HCT116 (cell line): Measurements from ENCODE around the gene ZBTB3. TPM values are rescaled to one million over a fixed set of nuclear protein-coding genes. Genes with fewer than 3 reads are reported as not detected.

Source experiments
- ATAC-seq: fragments of 200-7000 bp; cut with Tn5 transposase; 2 replicates; pipeline ENCODE4 v1.9.1; 2020; ENCODE audit warnings: mild to moderate bottlenecking, moderate library complexity
- BruUV-seq: library from RNA; stranded (reverse); fragments of 400-500 nt; replicated peaks from 2 replicates; lab custom pipeline; 2021; lab: Mats Ljungman, UMichigan
- CTCF ChIA-PET: fragments of 300-600 bp; sonication (Branson Sonifier 250); formaldehyde crosslinking; loops from one replicate; lab custom pipeline; 2021; ENCODE audit warnings: antibody characterized with exemption; lab: Charles Lee
- POLR2A ChIA-PET: fragments of 300-600, 350-600 bp; sonication (Branson Sonifier 250); formaldehyde crosslinking; loops from one replicate; lab custom pipeline; 2021; ENCODE audit warnings: antibody characterized with exemption; lab: Charles Lee
- RAD21 ChIA-PET, 2 experiments: fragments of 300-600 bp; sonication (Branson Sonifier 250); formaldehyde crosslinking; loops; one replicate each; lab custom pipeline; 2023; ENCODE audit warnings: low total read pairs in 2 of 2; ENCODE audit not compliant: uncharacterized antibody in 2 of 2, unreplicated experiment in 2 of 2, low non-redundant PET in 1 of 2; lab: Charles Lee
- DNase-seq: peaks from one replicate; pipeline ENCODE4 v3.0.0-alpha.2; 2010; ENCODE audit warnings: low read depth, low spot score
- H2AFZ ChIP-seq: fragments of 200-600 bp; shearing (Covaris generic), sonication (generic); 2 replicates; pipeline ENCODE4 v1.6.1; 2017; ENCODE audit warnings: low read depth, mixed run types, mixed read lengths, antibody characterized with exemption, low read length; ENCODE audit not compliant: poor library complexity, severe bottlenecking
- H3K27ac ChIP-seq: 2 replicates; pipeline ENCODE4 v1.5.1; 2012; ENCODE audit warnings: low read depth, low read length
- H3K27me3 ChIP-seq: fragments of 200-600 bp; sonication (generic); 2 replicates; pipeline ENCODE4 v1.6.1; 2016; ENCODE audit warnings: mixed run types, low read length, mixed read lengths; ENCODE audit not compliant: insufficient read depth
- H3K36me3 ChIP-seq, 2 experiments: fragments of 200-500 bp in 1 of 2; fragments of 200-600 bp in 1 of 2; sonication (Bioruptor generic) in 1 of 2; sonication (generic) in 1 of 2; 2 replicates each; pipeline versions ENCODE4 v1.5.1 to v1.6.1; 2014 to 2016; ENCODE audit warnings: low read length in 2 of 2, inconsistent platforms in 1 of 2, mixed read lengths in 1 of 2, mixed run types in 1 of 2; ENCODE audit not compliant: insufficient read depth in 2 of 2, control insufficient read depth in 1 of 2
- H3K4me1 ChIP-seq, 2 experiments: fragments of 200-600 bp in 1 of 2; sonication (generic) in 1 of 2; 2 replicates each; pipeline versions ENCODE4 v1.5.1 to v1.6.1; 2012 to 2017; ENCODE audit warnings: low read length in 2 of 2, inconsistent platforms in 1 of 2, mild to moderate bottlenecking in 1 of 2, mixed read lengths in 1 of 2, mixed run types in 1 of 2, moderate library complexity in 1 of 2; ENCODE audit not compliant: insufficient read depth in 2 of 2, control insufficient read depth in 1 of 2
- H3K4me2 ChIP-seq: fragments of 200-600 bp; sonication (generic); 2 replicates; pipeline ENCODE4 v1.6.1; 2017; ENCODE audit warnings: mixed run types, low read length, mixed read lengths
- H3K4me3 ChIP-seq, 2 experiments: fragments of 200-600 bp in 1 of 2; sonication (generic) in 1 of 2; replicated peaks in 1 of 2; 2 replicates each; pipeline ENCODE4 v1.5.1; 2011 to 2016; ENCODE audit warnings: low read length in 2 of 2, control low read depth in 1 of 2, low read depth in 1 of 2, mild to moderate bottlenecking in 1 of 2, mixed read lengths in 1 of 2, mixed run types in 1 of 2
- H3K79me2 ChIP-seq: fragments of 200-600 bp; sonication (generic); 2 replicates; pipeline ENCODE4 v1.6.1; 2017; ENCODE audit warnings: mild to moderate bottlenecking, mixed run types, low read length, moderate library complexity, mixed read lengths; ENCODE audit not compliant: insufficient read depth
- H3K9ac ChIP-seq: fragments of 200-600 bp; sonication (generic); 2 replicates; pipeline ENCODE4 v1.6.1; 2016; ENCODE audit warnings: low read length, mixed read lengths
- H3K9me2 ChIP-seq: fragments of 200-600 bp; sonication (generic), shearing (Covaris generic); 2 replicates; pipeline ENCODE4 v1.6.1; 2017; ENCODE audit warnings: mixed run types, mild to moderate bottlenecking, moderate library complexity; ENCODE audit not compliant: insufficient read depth
- H3K9me3 ChIP-seq, 2 experiments: fragments of 200-500 bp in 1 of 2; fragments of 200-600 bp in 1 of 2; sonication (Bioruptor generic) in 1 of 2; sonication (generic) in 1 of 2; 2 replicates each; pipeline ENCODE4 v1.6.1; 2014 to 2017; ENCODE audit warnings: low read length in 2 of 2, mixed read lengths in 2 of 2, inconsistent platforms in 1 of 2, low read depth in 1 of 2, mild to moderate bottlenecking in 1 of 2, mixed run types in 1 of 2, moderate library complexity in 1 of 2; ENCODE audit not compliant: control insufficient read depth in 1 of 2, insufficient read depth in 1 of 2
- H4K20me1 ChIP-seq: fragments of 200-600 bp; sonication (generic), shearing (Covaris generic); 2 replicates; pipeline ENCODE4 v1.6.1; 2017; ENCODE audit warnings: mixed run types, mild to moderate bottlenecking, moderate library complexity; ENCODE audit not compliant: insufficient read depth
- EGR1 ChIP-seq: IDR thresholded peaks from 2 replicates; pipeline ENCODE4 v1.6.1; 2012; ENCODE audit warnings: low read depth
- JUND ChIP-seq: IDR thresholded peaks from 2 replicates; pipeline ENCODE4 v1.6.1; 2012
- MAX ChIP-seq: IDR thresholded peaks from 2 replicates; pipeline ENCODE4 v1.6.1; 2012
- RAD21 ChIP-seq: IDR thresholded peaks from 2 replicates; pipeline ENCODE4 v1.6.1; 2012; ENCODE audit warnings: low read depth, mild to moderate bottlenecking
- REST ChIP-seq: IDR thresholded peaks from 2 replicates; pipeline ENCODE4 v1.6.1; 2012; ENCODE audit warnings: low read depth
- SP1 ChIP-seq: IDR thresholded peaks from 2 replicates; pipeline ENCODE4 v1.6.1; 2012; ENCODE audit warnings: low read depth
- SRF ChIP-seq: IDR thresholded peaks from 2 replicates; pipeline ENCODE4 v1.6.1; 2012; ENCODE audit warnings: low read depth
- TCF7L2 ChIP-seq: IDR thresholded peaks from 2 replicates; pipeline ENCODE4 v1.7.0; 2011; ENCODE audit warnings: borderline replicate concordance, inconsistent platforms; ENCODE audit not compliant: insufficient read depth, insufficient read length; ENCODE audit errors: extremely low read depth
- YY1 ChIP-seq: IDR thresholded peaks from 2 replicates; pipeline ENCODE4 v1.6.1; 2011; ENCODE audit warnings: low read length, low read depth, moderate library complexity, mild to moderate bottlenecking; ENCODE audit not compliant: insufficient replicate concordance; ENCODE audit errors: extremely low read depth
- ZFX ChIP-seq: fragments of 450-650 bp; IDR thresholded peaks from 2 replicates; pipeline ENCODE4 v1.6.1; 2017
- intact Hi-C: fragments of 100-400 bp; cut with micrococcal nuclease; formaldehyde crosslinking; loops from 2 replicates; pipeline ENCODE4 v1.10.0; 2022
- total RNA-seq: library from RNA; stranded (reverse); gene quantifications from one replicate; pipeline ENCODE4 v1.2.1, GENCODE V29; 2021; ENCODE audit not compliant: unreplicated experiment

The ZBTB3 gene
- total RNA-seq, 1 experiment from 2014 or later: 11.3 TPM

GRCh38 chr11:62771144-62772021 is 17.4 kb upstream of the ZBTB3 start, which contains the start of gene TAF6L (continued):
- no peak for TF ChIP-seq REST
- no peak for TF ChIP-seq RAD21
- no peak for TF ChIP-seq YY1
- peak; percentile 15 for TF ChIP-seq TCF7L2
- no peak for TF ChIP-seq SRF
- TF ChIP-seq EGR1: peak; percentile 88
- no peak for TF ChIP-seq JUND
- peak; percentile 82 for TF ChIP-seq MAX

- Histone ChIP-seq H3K36me3 (peaks cover 6 to 10% of the 10 kb centered on the region in 2 experiments; a peak in 2 of 4 replicates), H3K9me2 (no peaks in the 10 kb centered on the region), H3K27me3 (no peaks in the 10 kb centered on the region), H3K9me3 (no peaks in the 10 kb centered on the region), H3K27ac (peak overlapping the region; percentile 74), H3K79me2 (peaks cover 19% of the 10 kb centered on the region), H3K4me1 (peaks cover 7 to 24% of the 10 kb centered on the region in 2 experiments; a peak in 3 of 4 replicates), H2AFZ (peak overlapping the region; percentile 23), H4K20me1 (no peaks in the 10 kb centered on the region), H3K4me2 (peak overlapping the region; percentile 81), H3K9ac (peak overlapping the region; percentile 73), H3K4me3 (peak overlapping the region; percentile 67 to 69)
- ChIA-PET RAD21 (no interaction called here), CTCF (interaction anchor here (1.0 to 4.0 kb wide), 4 partner anchors 16 to 376 kb away, joined by 3 to 27 read pairs (median 4); partner anchors contain the start of genes HNRNPUL2 and TMEM179B), POLR2A (interaction anchor here (0.6 to 3.2 kb wide), 9 partner anchors 9 to 106 kb away, joined by 3 to 16 read pairs (median 5); partner anchors contain the start of genes C11orf98, CSKMT, HNRNPUL2 and POLR2G)
- TF ChIP-seq SP1 (no peak), ZFX (peak; percentile 25; the same call in 1 of the 2 replicates), REST (no peak)
- DNase-seq (no peak), ATAC-seq (no peak)
- no TSS peak for BruUV-seq
- intact Hi-C loops: loop anchor here (1.0 kb wide), 1 partner anchor 9 kb away; the partner anchor contains the start of gene POLR2G
Measured at GRCh38 chr11:62770778-62771143, 16.8 kb upstream of the ZBTB3 start.
